Measurements from ENCODE around the gene PICK1.

Gene PICK1

GRCh38 chr22:38016182-38017151 lies 40.7 kb upstream of the PICK1 start:
- Histone ChIP-seq H3K9me3 (no peaks in the 10 kb centered on the region), H3K27ac (no peak overlapping the region), H3K4me3 (ENCODE audit: low read depth in 1 of 2, low read length in 1 of 2) (no peak overlapping the region), H3K27me3 (no peaks in the 10 kb centered on the region), H3K4me1 (ENCODE audit: control insufficient read depth in 1 of 2, insufficient read depth in 1 of 2, low read depth in 1 of 2, low read length in 1 of 2) (peaks cover 0 to 6% of the 10 kb centered on the region in 2 experiments), H3K36me3 (no peaks in the 10 kb centered on the region)
- no peak for TF ChIP-seq CTCF (IDR thresholded peaks at IDR 0.05)

GRCh38 chr22:38017272-38017920 lies 39.8 kb upstream of the PICK1 start:
- Histone ChIP-seq H3K4me3 (ENCODE audit: low read depth in 1 of 2, low read length in 1 of 2) (no peak overlapping the region), H3K36me3 (no peaks in the 10 kb centered on the region), H3K27ac (no peak overlapping the region), H3K4me1 (ENCODE audit: control insufficient read depth in 1 of 2, insufficient read depth in 1 of 2, low read depth in 1 of 2, low read length in 1 of 2) (peaks cover 0 to 6% of the 10 kb centered on the region in 2 experiments), H3K27me3 (no peaks in the 10 kb centered on the region), H3K9me3 (no peaks in the 10 kb centered on the region)
- no peak for TF ChIP-seq CTCF (IDR thresholded peaks at IDR 0.05)

GRCh38 chr22:38017939-38018885 lies 39.0 kb upstream of the PICK1 start:
- TF ChIP-seq CTCF (IDR thresholded peaks at IDR 0.05), result no peak

GRCh38 chr22:38018938-38019827 lies 38.0 kb upstream of the PICK1 start:
- Histone ChIP-seq H3K27ac (no peak overlapping the region), H3K4me3 (ENCODE audit: low read depth in 1 of 2, low read length in 1 of 2) (no peak overlapping the region), H3K27me3 (no peaks in the 10 kb centered on the region), H3K9me3 (no peaks in the 10 kb centered on the region), H3K36me3 (no peaks in the 10 kb centered on the region), H3K4me1 (ENCODE audit: control insufficient read depth in 1 of 2, insufficient read depth in 1 of 2, low read depth in 1 of 2, low read length in 1 of 2) (peaks cover 0 to 6% of the 10 kb centered on the region in 2 experiments)
- no peak for TF ChIP-seq CTCF (IDR thresholded peaks at IDR 0.05)

More at GRCh38 chr22:38017939-38018885, 39.0 kb upstream of the PICK1 start:
- Histone ChIP-seq H3K36me3 (no peaks in the 10 kb centered on the region), H3K9me3 (no peaks in the 10 kb centered on the region), H3K27me3 (no peaks in the 10 kb centered on the region), H3K4me3 (ENCODE audit: low read depth in 1 of 2, low read length in 1 of 2) (no peak overlapping the region), H3K27ac (no peak overlapping the region), H3K4me1 (ENCODE audit: control insufficient read depth in 1 of 2, insufficient read depth in 1 of 2, low read depth in 1 of 2, low read length in 1 of 2) (peaks cover 0 to 6% of the 10 kb centered on the region in 2 experiments)

All from neutrophil (primary cell).